ENCODE results near the gene SHD. TPM values are rescaled to one million over a fixed set of nuclear protein-coding genes. Genes with fewer than 3 reads are reported as not detected.

The SHD gene
- total and polyA plus RNA-seq, 9 of the 15 experiments (the other 6 are each of a cell fraction or from before 2014, with no cell fraction given), result 0.05 to 0.62 (median 0.15) TPM; not detected in 5

DNA sequence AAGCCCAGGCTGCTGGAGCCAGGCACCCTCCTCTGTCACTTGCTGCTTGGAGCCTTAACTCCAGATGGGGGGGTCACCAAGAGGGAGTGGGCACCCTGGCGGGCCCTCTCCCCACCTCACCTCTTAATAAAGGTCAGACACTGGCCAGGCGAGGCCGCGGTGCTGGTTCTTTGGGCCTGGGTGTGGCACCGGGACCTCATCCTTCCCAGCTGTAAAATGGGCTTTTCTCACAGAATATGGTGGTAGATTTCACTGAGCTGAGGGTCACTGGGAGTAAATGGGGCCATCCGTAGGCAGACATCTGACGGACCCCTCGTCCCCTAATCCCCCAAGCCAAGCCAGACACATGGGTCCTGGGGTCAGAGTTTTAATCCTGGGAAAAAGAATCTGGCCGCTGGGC is 44.6 kb downstream of the SHD start:
- POLR2A ChIA-PET, result interaction anchor here (0.6 kb wide), 1 partner anchor 330 kb away, joined by 3 read pairs; no protein-coding TSS in a partner anchor
- peaks cover 4% of the 10 kb centered on the region; the same call in 1 of the 2 replicates for H3K9me3 ChIP-seq (replicated peaks; ENCODE audit: control insufficient read depth, insufficient read depth, low read depth, low read length)
- in situ Hi-C loops (cut with MboI) (no loop called here), intact Hi-C loops (cut with micrococcal nuclease) (no loop called here)
- no peaks in the 10 kb centered on the region for H3K9me1 ChIP-seq (ENCODE audit: control insufficient read depth, insufficient read depth, low read length)
- no peak overlapping the region for H3K4me2 ChIP-seq (ENCODE audit: insufficient read depth, low read length)
- BruUV-seq (replicated peaks), result no TSS peak
- no peak for FAIRE-seq
- peaks cover 7% of the 10 kb centered on the region for H3K79me2 ChIP-seq (ENCODE audit: control insufficient read depth, insufficient read depth, low read length)
- H4K20me1 ChIP-seq (replicated peaks; ENCODE audit: control insufficient read depth, insufficient read depth, low read length), result peaks cover 7% of the 10 kb centered on the region; the same call in 1 of the 2 replicates
- TF ChIP-seq PHF20 (IDR thresholded peaks at IDR 0.05; ENCODE audit: partially characterized antibody) (no peak), KDM1A (IDR thresholded peaks at IDR 0.05) (peak; percentile 25 to 63; a peak in 2 of 4 replicates), CREB3 (tag; conservative IDR thresholded peaks at IDR 0.05; ENCODE audit: low read depth) (no peak), BCOR (IDR thresholded peaks at IDR 0.05) (peak; percentile 60; the same call in 1 of the 2 replicates), HMGXB4 (CRISPR knock-in tag; IDR thresholded peaks at IDR 0.05) (no peak), COPS2 (conservative IDR thresholded peaks at IDR 0.05) (no peak), HMBOX1 (IDR thresholded peaks at IDR 0.05) (no peak), RBM25 (IDR thresholded peaks at IDR 0.05; ENCODE audit: low read depth, low read length, severe bottlenecking) (peak; percentile 51)
- TF ChIP-seq, protein P1, sequence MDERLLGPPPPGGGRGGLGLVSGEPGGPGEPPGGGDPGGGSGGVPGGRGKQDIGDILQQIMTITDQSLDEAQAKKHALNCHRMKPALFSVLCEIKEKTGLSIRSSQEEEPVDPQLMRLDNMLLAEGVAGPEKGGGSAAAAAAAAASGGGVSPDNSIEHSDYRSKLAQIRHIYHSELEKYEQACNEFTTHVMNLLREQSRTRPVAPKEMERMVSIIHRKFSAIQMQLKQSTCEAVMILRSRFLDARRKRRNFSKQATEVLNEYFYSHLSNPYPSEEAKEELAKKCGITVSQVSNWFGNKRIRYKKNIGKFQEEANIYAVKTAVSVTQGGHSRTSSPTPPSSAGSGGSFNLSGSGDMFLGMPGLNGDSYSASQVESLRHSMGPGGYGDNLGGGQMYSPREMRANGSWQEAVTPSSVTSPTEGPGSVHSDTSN (CRISPR knock-in tag; IDR thresholded peaks at IDR 0.05; ENCODE audit: low read depth), result no peak
- TF ChIP-seq, protein P1 (tag; conservative IDR thresholded peaks at IDR 0.05; ENCODE audit: low read depth), result no peak
- TF ChIP-seq, protein P2, sequence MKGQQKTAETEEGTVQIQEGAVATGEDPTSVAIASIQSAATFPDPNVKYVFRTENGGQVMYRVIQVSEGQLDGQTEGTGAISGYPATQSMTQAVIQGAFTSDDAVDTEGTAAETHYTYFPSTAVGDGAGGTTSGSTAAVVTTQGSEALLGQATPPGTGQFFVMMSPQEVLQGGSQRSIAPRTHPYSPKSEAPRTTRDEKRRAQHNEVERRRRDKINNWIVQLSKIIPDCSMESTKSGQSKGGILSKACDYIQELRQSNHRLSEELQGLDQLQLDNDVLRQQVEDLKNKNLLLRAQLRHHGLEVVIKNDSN (CRISPR knock-in tag; IDR thresholded peaks at IDR 0.05), result no peak
- no peak overlapping the region for H3K27ac ChIP-seq (ENCODE audit: extremely low read depth, low read depth, low read length)
- H3K27me3 ChIP-seq (ENCODE audit: control insufficient read depth in 2 of 2, insufficient read depth in 2 of 2, low read length in 2 of 2), result no peaks in the 10 kb centered on the region; a peak in 1 of 5 replicates
- ATAC-seq, result no peak
- DNase-seq (ENCODE audit: extremely low read depth in 1 of 4, low spot score in 3 of 4), result no peak
- WGBS (ENCODE audit: insufficient coverage, low coverage, missing lambda C conversion rate), result 60% methylated on average over 7 of the region's 9 CpGs
- peak overlapping the region in 1 of 2 experiments; percentile 23; a peak in 2 of 4 replicates for H3K9ac ChIP-seq (ENCODE audit: insufficient read depth in 1 of 2, low read depth in 2 of 2, low read length in 2 of 2)
- H3K4me3 ChIP-seq, result no peak overlapping the region
- CTCF ChIA-PET (ENCODE audit: low intra/inter-chr PET ratio), result no interaction called here
- H3K4me1 ChIP-seq (replicated peaks in 1 of 2; ENCODE audit: control insufficient read depth in 2 of 2, insufficient read depth in 2 of 2, low read length in 2 of 2), result peaks cover 0 to 38% of the 10 kb centered on the region in 2 experiments; a peak in 3 of 5 replicates
- H2AFZ ChIP-seq (ENCODE audit: low read depth, low read length), result no peak overlapping the region
- no peaks in the 10 kb centered on the region for H3K36me3 ChIP-seq (ENCODE audit: control insufficient read depth, insufficient read depth, low read length)
